ENCODE measurements around the gene ZBTB2.

DNA sequence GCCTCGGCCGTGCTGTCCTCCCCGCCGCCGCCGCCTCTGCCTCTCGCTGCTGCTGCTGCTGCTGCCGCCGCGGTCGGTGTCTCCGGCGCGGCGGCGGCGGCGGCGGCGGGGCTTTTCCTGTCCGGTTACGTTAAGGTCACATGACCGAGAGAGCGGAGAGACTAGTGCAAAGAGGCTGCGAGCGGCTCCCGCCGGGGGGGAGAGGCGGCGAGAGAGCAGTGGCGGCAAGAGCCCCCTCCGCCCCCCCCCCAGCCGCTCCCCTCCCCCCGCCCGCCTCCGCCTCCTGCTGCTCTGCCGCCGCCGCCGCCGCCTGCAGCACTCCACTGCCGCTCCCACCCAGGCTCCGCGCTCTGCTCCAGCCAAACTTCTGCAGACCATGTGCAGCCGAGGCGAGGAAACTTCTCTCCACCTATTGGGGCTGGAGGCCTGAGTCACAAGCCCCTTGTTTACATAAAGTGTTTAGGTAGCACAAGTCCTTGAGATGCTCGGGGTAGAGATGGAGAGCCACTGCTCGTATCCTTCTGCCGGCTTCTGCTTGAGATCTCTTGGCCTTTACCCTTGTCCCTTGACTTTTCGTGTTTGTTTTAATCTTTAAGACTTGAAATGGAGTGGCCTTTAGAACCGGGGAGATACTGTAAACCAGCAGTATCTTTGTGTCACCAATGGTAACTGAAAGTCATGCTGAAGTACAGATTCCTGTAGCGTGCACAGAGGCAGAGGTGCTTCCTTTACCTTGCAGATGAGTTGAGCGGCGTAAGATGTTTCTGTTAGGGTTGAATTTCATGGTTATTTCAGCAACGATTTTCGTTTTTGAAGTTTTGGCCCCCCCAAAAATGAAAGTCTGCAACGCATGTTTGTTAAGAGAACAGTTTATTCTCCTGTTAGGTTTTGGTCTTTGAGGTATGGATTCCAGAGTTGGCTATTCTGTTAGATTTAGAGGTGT is at the start of gene ZBTB2:
- TF ChIP-seq, protein P1, sequence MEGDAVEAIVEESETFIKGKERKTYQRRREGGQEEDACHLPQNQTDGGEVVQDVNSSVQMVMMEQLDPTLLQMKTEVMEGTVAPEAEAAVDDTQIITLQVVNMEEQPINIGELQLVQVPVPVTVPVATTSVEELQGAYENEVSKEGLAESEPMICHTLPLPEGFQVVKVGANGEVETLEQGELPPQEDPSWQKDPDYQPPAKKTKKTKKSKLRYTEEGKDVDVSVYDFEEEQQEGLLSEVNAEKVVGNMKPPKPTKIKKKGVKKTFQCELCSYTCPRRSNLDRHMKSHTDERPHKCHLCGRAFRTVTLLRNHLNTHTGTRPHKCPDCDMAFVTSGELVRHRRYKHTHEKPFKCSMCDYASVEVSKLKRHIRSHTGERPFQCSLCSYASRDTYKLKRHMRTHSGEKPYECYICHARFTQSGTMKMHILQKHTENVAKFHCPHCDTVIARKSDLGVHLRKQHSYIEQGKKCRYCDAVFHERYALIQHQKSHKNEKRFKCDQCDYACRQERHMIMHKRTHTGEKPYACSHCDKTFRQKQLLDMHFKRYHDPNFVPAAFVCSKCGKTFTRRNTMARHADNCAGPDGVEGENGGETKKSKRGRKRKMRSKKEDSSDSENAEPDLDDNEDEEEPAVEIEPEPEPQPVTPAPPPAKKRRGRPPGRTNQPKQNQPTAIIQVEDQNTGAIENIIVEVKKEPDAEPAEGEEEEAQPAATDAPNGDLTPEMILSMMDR (conservative IDR thresholded peaks at IDR 0.05): no peak
- no peak for TF ChIP-seq ZFX (IDR thresholded peaks at IDR 0.05)
